SK-N-SH (cell line): ENCODE data around the gene NR3C1. TPM values are rescaled to one million over a fixed set of nuclear protein-coding genes. Genes with fewer than 3 reads are reported as not detected.
A peak's percentile ranks its signal among the peaks of the same experiment; 100 is the strongest.

ENCODE experiments used
- CTCF ChIA-PET: fragments of 300-600, 350-600 bp; formaldehyde crosslinking; extraction: SDS; loops from one replicate; lab custom pipeline; 2021; lab: Yijun Ruan, JAX
- POLR2A ChIA-PET: fragments of 350-600 bp; sonication (Branson Sonifier 250); formaldehyde crosslinking; extraction: SDS; loops from one replicate; lab custom pipeline; 2020; ENCODE audit warnings: antibody characterized with exemption, inconsistent platforms; lab: Yijun Ruan, JAX
- DNase-seq: peaks from one replicate; pipeline ENCODE4 v3.0.0; 2012
- H2AFZ ChIP-seq: fragments of 200-600 bp; sonication (generic); 2 replicates; pipeline ENCODE4 v1.8.1; 2016; ENCODE audit warnings: antibody characterized with exemption, mild to moderate bottlenecking, low read depth
- H3F3A ChIP-seq: fragments of 200-600 bp; sonication (generic); replicated peaks from 2 replicates; pipeline ENCODE3; 2016; ENCODE audit warnings: antibody characterized with exemption, mild to moderate bottlenecking; ENCODE audit not compliant: insufficient read depth
- H3K27ac ChIP-seq, 2 experiments: fragments of 200-500 bp in 1 of 2; fragments of 200-600 bp in 1 of 2; sonication (Bioruptor generic) in 1 of 2; sonication (generic), shearing (Covaris generic) in 1 of 2; 2 replicates each; pipeline versions ENCODE4 v1.5.1 to v1.6.1; 2014 to 2016; ENCODE audit warnings: low read depth in 2 of 2, inconsistent platforms in 1 of 2, low read length in 1 of 2, mild to moderate bottlenecking in 1 of 2, mixed read lengths in 1 of 2
- H3K27me3 ChIP-seq: fragments of 200-600 bp; sonication (generic), shearing (Covaris generic); 2 replicates; pipeline ENCODE4 v1.6.1; 2016; ENCODE audit warnings: mixed run types; ENCODE audit not compliant: insufficient read depth
- H3K36me3 ChIP-seq, 2 experiments: fragments of 200-500 bp in 1 of 2; fragments of 200-600 bp in 1 of 2; sonication (Bioruptor generic) in 1 of 2; sonication (generic) in 1 of 2; replicated peaks in 1 of 2; 2 replicates each; pipeline versions ENCODE3 to v1.5.1; 2014 to 2016; ENCODE audit warnings: low read length in 1 of 2, mild to moderate bottlenecking in 1 of 2; ENCODE audit not compliant: insufficient read depth in 2 of 2, control insufficient read depth in 1 of 2
- H3K4me1 ChIP-seq, 2 experiments: fragments of 200-500 bp in 1 of 2; fragments of 200-600 bp in 1 of 2; sonication (Bioruptor generic) in 1 of 2; sonication (generic), shearing (Covaris generic) in 1 of 2; 2 replicates each; pipeline versions ENCODE4 v1.5.1 to v1.6.1; 2014 to 2016; ENCODE audit warnings: low read depth in 1 of 2, low read length in 1 of 2, mixed run types in 1 of 2; ENCODE audit not compliant: insufficient read depth in 2 of 2, control insufficient read depth in 1 of 2
- H3K4me2 ChIP-seq: fragments of 200-600 bp; sonication (generic), shearing (Covaris generic); 2 replicates; pipeline ENCODE4 v1.6.1; 2017; ENCODE audit warnings: mixed run types
- H3K4me3 ChIP-seq, 2 experiments: fragments of 200-500 bp in 1 of 2; fragments of 200-600 bp in 1 of 2; sonication (Bioruptor generic) in 1 of 2; sonication (generic), shearing (Covaris generic) in 1 of 2; 2 replicates each; pipeline versions ENCODE4 v1.5.1 to v1.8.1; 2014 to 2016; ENCODE audit warnings: low read depth in 2 of 2, inconsistent platforms in 1 of 2, low read length in 1 of 2, mild to moderate bottlenecking in 1 of 2, mixed read lengths in 1 of 2, moderate library complexity in 1 of 2
- H3K79me2 ChIP-seq: fragments of 200-600 bp; sonication (generic); 2 replicates; pipeline ENCODE4 v1.8.1; 2017; ENCODE audit warnings: mild to moderate bottlenecking; ENCODE audit not compliant: insufficient read depth
- H3K9ac ChIP-seq: fragments of 200-600 bp; sonication (generic); 2 replicates; pipeline ENCODE4 v1.6.1; 2017; ENCODE audit warnings: mixed run types
- H3K9me2 ChIP-seq: fragments of 200-600 bp; sonication (generic); 2 replicates; pipeline ENCODE4 v1.6.1; 2017; ENCODE audit warnings: mixed run types
- H3K9me3 ChIP-seq: fragments of 200-600 bp; sonication (generic); 2 replicates; pipeline ENCODE4 v1.6.1; 2017; ENCODE audit warnings: mixed run types, mild to moderate bottlenecking, moderate library complexity
- H4K20me1 ChIP-seq: fragments of 200-600 bp; sonication (generic); 2 replicates; pipeline ENCODE4 v1.6.1; 2017; ENCODE audit warnings: mild to moderate bottlenecking, mixed run types; ENCODE audit not compliant: insufficient read depth
- CHD2 ChIP-seq: fragments of 150-350 bp; IDR thresholded peaks from 2 replicates; pipeline ENCODE4 v1.6.1; 2018; ENCODE audit warnings: low read length; ENCODE audit not compliant: partially characterized antibody
- FOXM1 ChIP-seq: IDR thresholded peaks from 2 replicates; pipeline ENCODE4 v1.4.0; 2012; ENCODE audit warnings: low read depth, mild to moderate bottlenecking
- GABPA ChIP-seq: IDR thresholded peaks from 2 replicates; pipeline ENCODE4 v1.4.0; 2012; ENCODE audit warnings: low read depth, mild to moderate bottlenecking
- MEF2A ChIP-seq: IDR thresholded peaks from 2 replicates; pipeline ENCODE4 v1.4.0; 2012; ENCODE audit warnings: low read depth, borderline replicate concordance
- MXI1 ChIP-seq: IDR thresholded peaks from 2 replicates; pipeline ENCODE4 v1.6.1; 2012; ENCODE audit warnings: mild to moderate bottlenecking, low read depth, low read length, improper control_type of control experiment
- NRF1 ChIP-seq: IDR thresholded peaks from 2 replicates; pipeline ENCODE4 v1.6.1; 2012; ENCODE audit warnings: low read depth, mild to moderate bottlenecking, low read length
- RAD21 ChIP-seq: IDR thresholded peaks from 2 replicates; pipeline ENCODE4 v1.6.1; 2012; ENCODE audit warnings: mild to moderate bottlenecking, low read length
- RFX5 ChIP-seq: IDR thresholded peaks from 2 replicates; pipeline ENCODE4 v1.6.1; 2012; ENCODE audit warnings: mild to moderate bottlenecking, improper control_type of control experiment, low read length
- RXRA ChIP-seq: IDR thresholded peaks from 2 replicates; pipeline ENCODE4 v1.4.0; 2012; ENCODE audit warnings: low read depth, mild to moderate bottlenecking, borderline replicate concordance
- TAF1 ChIP-seq: IDR thresholded peaks from 2 replicates; pipeline ENCODE4 v1.6.1; 2012; ENCODE audit warnings: low read depth, mild to moderate bottlenecking, low read length, moderate library complexity, borderline replicate concordance
- TCF12 ChIP-seq: IDR thresholded peaks from 2 replicates; pipeline ENCODE4 v1.4.0; 2012
- YY1 ChIP-seq: IDR thresholded peaks from 2 replicates; pipeline ENCODE4 v1.4.0; 2012; ENCODE audit warnings: low read depth, mild to moderate bottlenecking
- WGBS: methylation state at CpG from one replicate; pipeline ENCODE4 v1.1.6; 2017; ENCODE audit warnings: low lambda C conversion rate; 5-methylcytosine and 5-hydroxymethylcytosine counted together
- polyA plus RNA-seq, 3 experiments: library from polyadenylated mRNA; depleted of rRNA; stranded (reverse); fragments of >200 nt; gene quantifications; 2 replicates each; pipeline ENCODE4 v1.2.3, GENCODE V29; 2012
- TF ChIP-seq, protein P1 (sequence below): IDR thresholded peaks from 2 replicates; pipeline ENCODE4 v1.4.0; 2012; ENCODE audit warnings: low read depth, borderline replicate concordance
- TF ChIP-seq, protein P2 (sequence below): IDR thresholded peaks from 2 replicates; pipeline ENCODE4 v1.4.0; 2012; ENCODE audit warnings: low read depth
- TF ChIP-seq, protein P3 (sequence below): IDR thresholded peaks from 2 replicates; pipeline ENCODE4 v1.6.1; 2012; ENCODE audit warnings: mild to moderate bottlenecking, low read depth, low read length, moderate library complexity
- TF ChIP-seq, protein P4 (sequence below): fragments of 200-600 bp; sonication (generic); IDR thresholded peaks from 2 replicates; pipeline ENCODE4 v1.6.1; 2017; ENCODE audit warnings: antibody characterized with exemption, mild to moderate bottlenecking, moderate library complexity
- TF ChIP-seq, protein P5 (sequence below): fragments of 150-350 bp; IDR thresholded peaks from 2 replicates; pipeline ENCODE4 v1.6.1; 2017; ENCODE audit warnings: antibody characterized with exemption, low read length, low read depth, borderline replicate concordance
- TF ChIP-seq, protein P6 (sequence below): IDR thresholded peaks from 2 replicates; pipeline ENCODE4 v1.4.0; 2012; ENCODE audit warnings: low read depth, borderline replicate concordance

The NR3C1 gene
- polyA plus RNA-seq, 1 of the 3 experiments (the other 2 are of a cell fraction) = 7.1 TPM

DNA sequence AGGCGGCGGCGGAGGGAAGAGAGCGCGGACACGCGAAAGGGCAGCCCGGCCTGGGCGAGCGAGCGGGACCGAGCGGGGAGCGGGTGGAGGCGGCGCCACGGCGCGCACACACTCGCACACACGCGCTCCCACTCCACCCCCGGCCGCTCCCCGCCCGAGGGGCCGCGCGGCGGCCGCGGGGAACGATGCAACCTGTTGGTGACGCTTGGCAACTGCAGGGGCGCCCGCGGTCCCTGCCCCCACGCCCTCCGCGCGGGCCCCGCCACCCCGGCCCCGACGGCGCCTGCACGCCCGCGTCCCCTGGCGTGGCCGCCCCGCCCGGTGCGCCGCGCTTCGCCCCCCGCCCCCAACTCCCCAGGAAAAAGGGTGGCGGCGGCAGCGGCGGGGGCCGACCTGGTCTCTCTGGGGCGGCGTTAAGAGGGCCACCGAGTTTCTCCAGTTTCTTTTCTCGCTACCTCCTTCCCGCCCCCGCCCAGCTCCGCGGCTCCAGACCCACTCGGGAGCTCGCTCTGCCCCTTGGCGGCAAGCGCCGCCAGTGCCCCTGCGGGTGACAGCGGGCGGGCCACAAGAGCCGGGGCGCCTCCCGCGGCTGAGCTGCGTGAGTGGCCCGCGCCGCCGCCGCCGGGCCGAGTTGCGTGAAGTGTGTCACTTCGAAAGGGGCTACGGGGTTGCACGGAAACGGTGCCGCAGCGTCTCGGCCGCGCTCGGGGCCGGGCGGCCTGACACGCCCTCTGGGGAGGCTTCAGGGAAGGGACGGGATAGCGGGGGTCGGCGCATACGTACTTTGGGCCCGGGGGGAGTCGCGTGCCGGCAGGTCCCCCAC, at the start of gene NR3C1 (continued):
- no peak for TF ChIP-seq GABPA
- TF ChIP-seq, protein P1, sequence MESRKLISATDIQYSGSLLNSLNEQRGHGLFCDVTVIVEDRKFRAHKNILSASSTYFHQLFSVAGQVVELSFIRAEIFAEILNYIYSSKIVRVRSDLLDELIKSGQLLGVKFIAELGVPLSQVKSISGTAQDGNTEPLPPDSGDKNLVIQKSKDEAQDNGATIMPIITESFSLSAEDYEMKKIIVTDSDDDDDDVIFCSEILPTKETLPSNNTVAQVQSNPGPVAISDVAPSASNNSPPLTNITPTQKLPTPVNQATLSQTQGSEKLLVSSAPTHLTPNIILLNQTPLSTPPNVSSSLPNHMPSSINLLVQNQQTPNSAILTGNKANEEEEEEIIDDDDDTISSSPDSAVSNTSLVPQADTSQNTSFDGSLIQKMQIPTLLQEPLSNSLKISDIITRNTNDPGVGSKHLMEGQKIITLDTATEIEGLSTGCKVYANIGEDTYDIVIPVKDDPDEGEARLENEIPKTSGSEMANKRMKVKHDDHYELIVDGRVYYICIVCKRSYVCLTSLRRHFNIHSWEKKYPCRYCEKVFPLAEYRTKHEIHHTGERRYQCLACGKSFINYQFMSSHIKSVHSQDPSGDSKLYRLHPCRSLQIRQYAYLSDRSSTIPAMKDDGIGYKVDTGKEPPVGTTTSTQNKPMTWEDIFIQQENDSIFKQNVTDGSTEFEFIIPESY = no peak
- no peak for TF ChIP-seq MEF2A
- no peak for TF ChIP-seq FOXM1
- no peak for TF ChIP-seq YY1
- TF ChIP-seq RAD21 = peak; percentile 56
- TF ChIP-seq TAF1 = peak; percentile 7; the same call in 1 of the 2 replicates
- TF ChIP-seq CHD2 = peak; percentile 41
- peak; percentile 61 for TF ChIP-seq MXI1
- TF ChIP-seq, protein P2, sequence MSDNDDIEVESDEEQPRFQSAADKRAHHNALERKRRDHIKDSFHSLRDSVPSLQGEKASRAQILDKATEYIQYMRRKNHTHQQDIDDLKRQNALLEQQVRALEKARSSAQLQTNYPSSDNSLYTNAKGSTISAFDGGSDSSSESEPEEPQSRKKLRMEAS = no peak; the same call in none of the 2 replicates

DNA sequence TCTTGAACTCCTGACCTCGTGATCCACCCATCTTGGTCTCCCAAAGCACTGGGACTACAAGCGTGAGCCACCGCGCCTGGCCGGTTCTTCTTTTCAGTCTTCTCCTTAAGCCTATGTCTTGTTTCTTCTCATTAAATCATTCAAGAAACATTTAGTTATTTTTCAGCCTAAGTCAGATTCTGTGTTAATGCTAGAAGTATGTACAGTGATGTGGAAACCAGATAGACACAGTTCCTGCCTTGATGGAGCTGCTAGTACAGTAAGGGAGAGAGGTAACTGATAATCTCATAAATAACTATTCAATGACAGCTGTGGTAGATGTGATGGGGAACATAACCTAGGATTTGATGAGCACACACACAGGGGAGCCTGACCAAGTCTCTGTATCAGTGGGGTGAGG, 46.3 kb upstream of the NR3C1 start:
- TF ChIP-seq FOXM1 (no peak), NRF1 (no peak), CHD2 (no peak), RAD21 (no peak), MEF2A (no peak), RFX5 (no peak), TCF12 (no peak), RXRA (no peak)
- TF ChIP-seq, protein P3, sequence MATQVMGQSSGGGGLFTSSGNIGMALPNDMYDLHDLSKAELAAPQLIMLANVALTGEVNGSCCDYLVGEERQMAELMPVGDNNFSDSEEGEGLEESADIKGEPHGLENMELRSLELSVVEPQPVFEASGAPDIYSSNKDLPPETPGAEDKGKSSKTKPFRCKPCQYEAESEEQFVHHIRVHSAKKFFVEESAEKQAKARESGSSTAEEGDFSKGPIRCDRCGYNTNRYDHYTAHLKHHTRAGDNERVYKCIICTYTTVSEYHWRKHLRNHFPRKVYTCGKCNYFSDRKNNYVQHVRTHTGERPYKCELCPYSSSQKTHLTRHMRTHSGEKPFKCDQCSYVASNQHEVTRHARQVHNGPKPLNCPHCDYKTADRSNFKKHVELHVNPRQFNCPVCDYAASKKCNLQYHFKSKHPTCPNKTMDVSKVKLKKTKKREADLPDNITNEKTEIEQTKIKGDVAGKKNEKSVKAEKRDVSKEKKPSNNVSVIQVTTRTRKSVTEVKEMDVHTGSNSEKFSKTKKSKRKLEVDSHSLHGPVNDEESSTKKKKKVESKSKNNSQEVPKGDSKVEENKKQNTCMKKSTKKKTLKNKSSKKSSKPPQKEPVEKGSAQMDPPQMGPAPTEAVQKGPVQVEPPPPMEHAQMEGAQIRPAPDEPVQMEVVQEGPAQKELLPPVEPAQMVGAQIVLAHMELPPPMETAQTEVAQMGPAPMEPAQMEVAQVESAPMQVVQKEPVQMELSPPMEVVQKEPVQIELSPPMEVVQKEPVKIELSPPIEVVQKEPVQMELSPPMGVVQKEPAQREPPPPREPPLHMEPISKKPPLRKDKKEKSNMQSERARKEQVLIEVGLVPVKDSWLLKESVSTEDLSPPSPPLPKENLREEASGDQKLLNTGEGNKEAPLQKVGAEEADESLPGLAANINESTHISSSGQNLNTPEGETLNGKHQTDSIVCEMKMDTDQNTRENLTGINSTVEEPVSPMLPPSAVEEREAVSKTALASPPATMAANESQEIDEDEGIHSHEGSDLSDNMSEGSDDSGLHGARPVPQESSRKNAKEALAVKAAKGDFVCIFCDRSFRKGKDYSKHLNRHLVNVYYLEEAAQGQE = no peak
- TF ChIP-seq, protein P1 = no peak
- TF ChIP-seq, protein P4, sequence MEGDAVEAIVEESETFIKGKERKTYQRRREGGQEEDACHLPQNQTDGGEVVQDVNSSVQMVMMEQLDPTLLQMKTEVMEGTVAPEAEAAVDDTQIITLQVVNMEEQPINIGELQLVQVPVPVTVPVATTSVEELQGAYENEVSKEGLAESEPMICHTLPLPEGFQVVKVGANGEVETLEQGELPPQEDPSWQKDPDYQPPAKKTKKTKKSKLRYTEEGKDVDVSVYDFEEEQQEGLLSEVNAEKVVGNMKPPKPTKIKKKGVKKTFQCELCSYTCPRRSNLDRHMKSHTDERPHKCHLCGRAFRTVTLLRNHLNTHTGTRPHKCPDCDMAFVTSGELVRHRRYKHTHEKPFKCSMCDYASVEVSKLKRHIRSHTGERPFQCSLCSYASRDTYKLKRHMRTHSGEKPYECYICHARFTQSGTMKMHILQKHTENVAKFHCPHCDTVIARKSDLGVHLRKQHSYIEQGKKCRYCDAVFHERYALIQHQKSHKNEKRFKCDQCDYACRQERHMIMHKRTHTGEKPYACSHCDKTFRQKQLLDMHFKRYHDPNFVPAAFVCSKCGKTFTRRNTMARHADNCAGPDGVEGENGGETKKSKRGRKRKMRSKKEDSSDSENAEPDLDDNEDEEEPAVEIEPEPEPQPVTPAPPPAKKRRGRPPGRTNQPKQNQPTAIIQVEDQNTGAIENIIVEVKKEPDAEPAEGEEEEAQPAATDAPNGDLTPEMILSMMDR = no peak
- TF ChIP-seq, protein P5, sequence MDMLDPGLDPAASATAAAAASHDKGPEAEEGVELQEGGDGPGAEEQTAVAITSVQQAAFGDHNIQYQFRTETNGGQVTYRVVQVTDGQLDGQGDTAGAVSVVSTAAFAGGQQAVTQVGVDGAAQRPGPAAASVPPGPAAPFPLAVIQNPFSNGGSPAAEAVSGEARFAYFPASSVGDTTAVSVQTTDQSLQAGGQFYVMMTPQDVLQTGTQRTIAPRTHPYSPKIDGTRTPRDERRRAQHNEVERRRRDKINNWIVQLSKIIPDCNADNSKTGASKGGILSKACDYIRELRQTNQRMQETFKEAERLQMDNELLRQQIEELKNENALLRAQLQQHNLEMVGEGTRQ = no peak
- TF ChIP-seq, protein P6, sequence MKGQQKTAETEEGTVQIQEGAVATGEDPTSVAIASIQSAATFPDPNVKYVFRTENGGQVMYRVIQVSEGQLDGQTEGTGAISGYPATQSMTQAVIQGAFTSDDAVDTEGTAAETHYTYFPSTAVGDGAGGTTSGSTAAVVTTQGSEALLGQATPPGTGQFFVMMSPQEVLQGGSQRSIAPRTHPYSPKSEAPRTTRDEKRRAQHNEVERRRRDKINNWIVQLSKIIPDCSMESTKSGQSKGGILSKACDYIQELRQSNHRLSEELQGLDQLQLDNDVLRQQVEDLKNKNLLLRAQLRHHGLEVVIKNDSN = no peak
- H3F3A ChIP-seq = no peaks in the 10 kb centered on the region
- no peak overlapping the region for H3K4me2 ChIP-seq
- 82% methylated on average over 5 of the region's 5 CpGs for WGBS
- H4K20me1 ChIP-seq = no peaks in the 10 kb centered on the region
- H3K27me3 ChIP-seq = no peaks in the 10 kb centered on the region
- no peak overlapping the region for H2AFZ ChIP-seq
- CTCF ChIA-PET = no interaction called here
- no peaks in the 10 kb centered on the region; a peak in 1 of 4 replicates for H3K4me1 ChIP-seq
- H3K79me2 ChIP-seq = no peaks in the 10 kb centered on the region
- DNase-seq = no peak
- no peaks in the 10 kb centered on the region for H3K9me2 ChIP-seq
- H3K27ac ChIP-seq = no peak overlapping the region
- no peaks in the 10 kb centered on the region for H3K36me3 ChIP-seq
- POLR2A ChIA-PET = no interaction called here
- no peak overlapping the region for H3K9ac ChIP-seq
- H3K9me3 ChIP-seq = no peaks in the 10 kb centered on the region
- no peak overlapping the region for H3K4me3 ChIP-seq
